Measurements from ENCODE around the gene VAMP7.
"Not testable (repeated sequence)": the region's sequence is repeated elsewhere in the genome, so short reads cannot be mapped to it uniquely, and the experiment has no call there.

Gene VAMP7

GRCh38 chrX:155881158-155881993 is at the start of gene VAMP7:
VAMP7 (plus strand) TSS chrX:155881345; CDS start chrX:155889467, 8,122 bp downstream.
- DNase-seq, result peak; percentile 29 to 62 (median 44)

DNA sequence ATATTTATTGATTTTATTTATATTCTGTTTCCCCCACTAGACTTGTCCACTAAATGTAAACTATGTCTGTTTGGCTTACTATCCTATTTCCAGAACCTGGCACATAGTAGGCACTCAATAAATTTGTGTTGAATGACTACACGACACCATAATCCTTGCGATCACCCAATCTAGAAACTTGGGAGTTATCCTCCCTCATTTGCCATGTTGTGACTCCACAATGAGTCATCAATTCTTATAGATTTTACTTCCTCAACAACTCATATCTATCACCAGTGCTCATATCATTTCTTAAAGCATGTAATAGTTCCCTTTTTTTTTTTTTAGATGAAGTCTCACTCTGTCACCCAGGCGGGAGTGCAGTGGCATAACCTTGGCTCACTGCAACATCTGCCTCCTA is 39.9 kb upstream of the VAMP7 start:
- no peak for DNase-seq

- not testable (repeated sequence) for DNase-seq
Measured at GRCh38 chrX:155851786-155852185, 29.4 kb upstream of the VAMP7 start.

GRCh38 chrX:155857561-155857960 is 23.6 kb upstream of the VAMP7 start:
- no peak for DNase-seq

- DNase-seq, result no peak
Measured at GRCh38 chrX:155864655-155865054, 16.5 kb upstream of the VAMP7 start.

GRCh38 chrX:155865193-155865592 is 16.0 kb upstream of the VAMP7 start:
- no peak for DNase-seq

DNA sequence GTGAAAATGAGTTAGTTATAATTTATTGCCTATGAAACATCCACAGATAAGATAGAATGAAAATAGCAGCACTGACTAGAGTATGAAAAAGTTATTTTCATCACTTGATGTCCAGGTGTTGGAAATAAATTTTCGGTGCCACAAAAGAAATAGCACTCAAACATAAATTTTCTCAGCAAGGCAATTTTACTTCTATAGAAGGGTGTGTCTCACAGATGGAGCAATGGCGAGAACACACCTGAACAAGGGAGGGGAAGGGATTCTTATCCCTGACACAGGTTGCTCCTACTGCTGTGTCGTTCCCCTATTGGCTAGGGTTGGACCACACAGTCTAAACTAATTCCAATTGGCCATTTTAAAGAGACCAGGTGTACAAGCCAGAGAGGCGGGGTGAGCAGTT is 13.3 kb upstream of the VAMP7 start:
- DNase-seq, result no peak

DNA sequence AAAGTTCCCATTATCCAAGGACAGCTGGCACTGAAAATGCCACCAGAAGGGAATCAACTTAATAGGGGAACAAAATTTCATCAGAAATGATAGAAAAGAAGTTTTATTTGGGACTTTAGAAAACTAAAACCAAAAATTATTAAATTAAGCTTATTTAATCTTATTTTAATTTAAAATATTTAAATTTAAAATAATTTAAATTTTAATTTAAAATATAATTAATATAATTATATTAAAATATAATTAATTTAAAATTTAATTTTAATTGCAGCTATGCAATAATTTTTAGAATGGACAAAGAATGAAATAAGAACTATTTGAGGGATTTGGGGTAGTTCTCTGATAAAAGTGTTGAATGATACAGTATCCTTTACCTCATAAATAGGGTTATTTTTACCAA is 10.2 kb upstream of the VAMP7 start:
- DNase-seq, result no peak

GRCh38 chrX:155871934-155872333 is 9.2 kb upstream of the VAMP7 start:
- no peak for DNase-seq

GRCh38 chrX:155873188-155873587 is 8.0 kb upstream of the VAMP7 start:
- no peak for DNase-seq

DNA sequence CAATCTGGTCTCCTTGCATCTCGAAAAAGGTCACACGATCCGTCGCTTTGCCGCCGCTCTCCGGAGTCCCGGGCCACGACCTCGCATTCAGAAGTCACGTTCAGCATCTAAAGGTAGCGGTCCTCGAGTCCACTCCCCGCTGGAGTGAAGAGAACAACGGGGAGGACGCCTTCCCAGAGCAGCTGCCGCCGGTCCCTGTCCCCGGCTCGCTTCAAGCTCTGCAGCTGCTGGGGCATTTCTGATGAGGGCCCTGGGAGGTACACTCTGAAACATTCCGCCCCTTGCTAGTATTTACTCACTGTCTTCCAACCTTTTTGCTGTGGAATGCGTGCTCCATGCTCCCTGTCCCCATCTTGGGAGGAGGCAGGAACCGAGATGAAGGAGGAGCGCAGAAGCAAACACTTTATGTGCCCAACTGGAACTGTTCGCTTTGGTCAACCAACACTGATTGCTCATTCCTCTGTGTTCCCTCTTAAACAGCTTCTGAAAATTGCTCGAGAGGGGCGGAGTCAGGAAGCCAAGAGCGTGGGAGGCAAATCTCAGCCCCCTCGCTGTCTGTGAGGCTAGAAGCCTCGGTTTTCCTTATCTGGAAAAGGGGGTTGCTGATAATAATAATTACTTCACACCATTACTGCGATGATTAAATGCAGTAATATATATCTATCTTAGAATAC is 6.4 kb upstream of the VAMP7 start:
- DNase-seq, result no peak

DNA sequence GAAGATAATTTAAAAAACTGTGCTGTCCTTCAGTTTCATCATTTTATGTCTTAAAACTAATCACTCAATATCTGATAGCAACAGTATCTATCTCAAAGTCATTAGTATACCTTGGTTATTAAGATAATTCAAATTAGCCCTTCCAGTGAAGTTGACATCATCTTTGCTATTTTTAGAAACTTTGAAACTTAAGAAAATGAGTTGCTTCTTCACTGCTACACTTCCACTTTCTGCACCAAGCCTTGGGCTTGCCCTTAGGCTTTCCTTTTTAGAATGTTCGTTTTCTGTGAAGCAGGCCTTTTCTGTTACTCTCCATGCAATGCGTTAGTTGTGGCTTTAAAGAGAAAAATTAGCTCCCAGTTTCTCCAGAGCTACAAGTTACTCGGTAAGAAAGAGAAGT is 4.4 kb upstream of the VAMP7 start:
- DNase-seq, result no peak

DNA sequence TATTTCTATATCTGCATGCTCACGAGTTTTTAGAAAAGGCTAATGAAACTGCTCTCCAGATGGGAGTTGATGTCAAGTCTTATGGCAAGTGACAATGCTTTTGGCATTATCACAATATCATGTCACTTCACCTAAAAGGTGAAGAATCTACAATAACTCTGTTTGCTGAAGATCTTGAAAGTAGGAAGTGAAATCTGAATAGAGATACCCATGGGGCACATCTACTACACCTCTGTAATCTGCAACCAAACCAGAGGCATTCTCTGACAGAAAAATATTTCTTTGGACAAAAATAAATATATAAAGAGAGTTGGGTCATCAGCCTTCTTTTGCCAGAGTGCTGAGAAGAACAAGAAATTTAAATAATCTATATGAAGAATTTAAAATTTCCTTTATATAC is 3.9 kb upstream of the VAMP7 start:
- DNase-seq, result no peak

GRCh38 chrX:155880586-155881157 is 473 bp upstream of the VAMP7 start:
- no peak for DNase-seq

DNA sequence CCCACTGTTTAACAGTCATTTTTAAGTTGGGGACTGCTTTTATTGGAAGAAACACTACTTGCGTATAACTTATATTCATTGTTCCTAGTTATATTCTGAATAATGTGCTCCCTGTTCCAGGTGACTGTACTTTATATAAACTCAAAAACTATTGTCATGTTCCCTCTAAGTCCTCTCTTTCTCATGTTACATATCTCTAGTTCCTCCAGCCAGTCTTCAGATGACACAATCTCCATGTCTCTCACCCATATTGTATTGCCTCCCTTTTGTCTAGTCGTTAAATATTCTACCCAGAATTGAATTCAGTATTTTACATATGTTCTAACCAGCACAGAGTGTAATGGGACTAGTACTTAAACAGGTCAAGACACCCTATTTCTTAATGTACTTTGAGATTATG is 5.3 kb downstream of the VAMP7 start:
- no peak for DNase-seq

DNA sequence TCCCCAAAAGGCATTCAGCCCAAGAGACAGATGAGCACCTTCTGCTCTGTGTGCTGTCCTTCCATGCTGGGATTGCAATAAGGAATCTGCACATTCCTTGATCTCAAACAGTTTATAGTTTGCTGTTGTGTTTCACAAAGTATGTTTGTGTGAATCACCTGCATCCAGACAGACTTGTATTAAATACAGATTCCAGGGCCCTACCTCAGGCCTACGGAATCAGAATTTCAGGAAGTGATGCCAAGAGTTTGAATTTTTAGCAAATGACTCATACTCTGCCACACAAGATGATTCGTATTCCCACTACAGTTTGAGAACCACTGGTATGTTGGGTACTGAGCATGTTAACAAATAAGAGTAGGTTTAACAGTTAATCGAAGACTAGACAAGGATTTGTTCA is 7.0 kb downstream of the VAMP7 start:
- no peak for DNase-seq

DNA sequence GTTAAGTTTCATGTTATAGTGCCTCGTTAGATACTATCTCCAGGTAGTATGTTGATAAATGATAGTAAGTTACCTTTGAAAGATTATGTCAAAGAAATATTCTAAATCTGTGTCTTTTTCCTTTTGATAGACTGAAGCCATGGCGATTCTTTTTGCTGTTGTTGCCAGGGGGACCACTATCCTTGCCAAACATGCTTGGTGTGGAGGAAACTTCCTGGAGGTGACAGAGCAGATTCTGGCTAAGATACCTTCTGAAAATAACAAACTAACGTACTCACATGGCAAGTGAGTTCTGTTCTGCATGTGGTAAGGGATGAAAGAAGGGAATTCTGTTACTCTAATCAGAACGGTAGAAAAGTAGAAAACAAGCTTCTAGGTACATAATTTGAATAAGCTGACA is 8.2 kb downstream of the VAMP7 start:
- DNase-seq, result no peak

DNA sequence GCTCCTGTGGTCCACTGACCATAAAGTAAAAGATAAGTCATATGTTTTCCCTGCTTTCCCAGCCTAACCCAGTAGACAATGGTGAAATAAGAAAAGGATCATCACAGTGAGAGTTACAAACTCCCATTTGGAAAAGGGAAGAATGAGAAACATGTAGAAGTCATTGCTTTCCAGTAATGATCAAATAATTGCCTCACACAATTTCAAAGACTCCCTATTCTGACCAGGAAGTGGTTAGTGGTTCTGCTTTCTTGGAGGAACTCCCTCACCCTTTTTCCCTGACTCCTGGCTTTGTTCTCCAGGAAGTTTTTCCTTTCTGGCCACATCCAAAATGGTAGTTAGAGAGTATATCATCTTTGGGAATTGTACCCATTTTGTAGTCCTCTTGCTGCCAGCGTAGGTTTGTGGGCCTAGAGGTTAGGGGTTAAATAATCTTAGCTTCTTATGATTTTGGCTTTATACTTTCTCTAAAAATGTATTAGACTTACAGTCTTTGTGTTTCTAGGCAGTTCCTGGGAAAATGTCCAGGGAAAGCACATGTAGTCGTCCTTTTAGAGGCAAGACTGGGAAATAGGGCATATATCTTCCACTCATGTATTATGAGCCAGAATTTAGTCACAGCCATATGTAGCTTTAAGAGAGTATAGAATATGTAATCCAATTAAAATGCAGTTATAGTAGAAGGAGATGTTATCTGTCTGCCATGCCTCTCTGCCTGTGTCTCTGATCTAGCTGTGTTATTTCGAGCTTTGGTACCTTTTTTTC is 10.5 kb downstream of the VAMP7 start:
- no peak for DNase-seq

DNA sequence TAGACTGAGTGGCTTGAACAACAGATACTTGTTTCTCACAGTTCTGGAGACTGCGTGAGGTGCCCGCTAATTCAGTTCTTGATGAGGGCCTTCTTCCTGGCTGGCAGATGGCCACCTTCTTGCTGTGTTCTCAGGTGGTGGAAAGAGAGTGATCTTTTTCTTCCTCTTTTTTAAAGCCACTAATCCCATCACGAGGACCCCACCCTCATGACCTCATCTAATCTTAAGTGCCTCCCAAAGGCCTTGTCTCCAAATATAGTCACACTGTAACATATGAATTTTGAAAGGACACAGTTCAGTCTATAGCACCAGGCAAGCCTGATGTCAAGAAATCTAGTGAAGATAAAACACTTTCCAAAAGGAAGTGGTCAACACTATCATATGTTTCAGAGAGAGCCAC is 12.4 kb downstream of the VAMP7 start:
- DNase-seq, result no peak

DNA sequence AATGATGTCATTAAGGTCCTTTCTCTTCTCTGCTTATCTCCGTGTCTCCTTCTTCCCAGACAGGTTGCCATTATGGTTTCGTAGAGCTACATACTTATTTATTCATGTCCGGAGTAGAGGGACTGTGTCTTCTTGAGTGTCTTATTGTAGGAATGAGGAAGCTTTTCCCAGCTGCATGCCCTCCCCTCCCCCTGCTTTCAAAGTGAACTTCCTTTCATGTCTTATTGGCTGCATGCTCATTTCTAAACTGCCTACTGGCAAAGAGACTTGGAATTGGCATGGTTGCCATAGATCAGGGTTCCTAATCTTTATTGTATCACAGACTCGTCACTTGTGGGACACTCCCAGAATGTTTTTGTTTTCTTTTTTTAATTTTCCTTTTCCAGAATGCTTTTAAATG is 15.4 kb downstream of the VAMP7 start:
- DNase-seq, result no peak

GRCh38 chrX:155899366-155899765 is 18.2 kb downstream of the VAMP7 start:
- no peak for DNase-seq

DNA sequence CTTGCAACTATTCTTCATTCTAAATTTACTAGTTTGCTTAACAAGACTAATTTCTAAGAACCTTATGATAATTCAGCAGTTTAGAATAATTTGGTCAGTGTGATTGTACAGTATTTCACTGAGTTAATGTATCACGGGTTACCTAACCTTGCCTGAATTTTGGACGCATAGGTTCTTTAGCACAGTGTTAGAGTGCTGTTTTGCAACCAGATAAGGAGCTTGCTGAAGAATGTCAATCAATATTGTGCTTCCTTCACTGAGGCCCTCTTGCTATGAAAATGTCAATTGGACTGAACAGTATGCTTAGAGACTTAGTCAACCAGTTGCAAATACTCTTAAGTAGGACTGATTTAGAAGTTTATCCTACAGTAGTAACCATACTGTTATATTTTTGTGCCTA is 19.6 kb downstream of the VAMP7 start:
- DNase-seq, result no peak

DNA sequence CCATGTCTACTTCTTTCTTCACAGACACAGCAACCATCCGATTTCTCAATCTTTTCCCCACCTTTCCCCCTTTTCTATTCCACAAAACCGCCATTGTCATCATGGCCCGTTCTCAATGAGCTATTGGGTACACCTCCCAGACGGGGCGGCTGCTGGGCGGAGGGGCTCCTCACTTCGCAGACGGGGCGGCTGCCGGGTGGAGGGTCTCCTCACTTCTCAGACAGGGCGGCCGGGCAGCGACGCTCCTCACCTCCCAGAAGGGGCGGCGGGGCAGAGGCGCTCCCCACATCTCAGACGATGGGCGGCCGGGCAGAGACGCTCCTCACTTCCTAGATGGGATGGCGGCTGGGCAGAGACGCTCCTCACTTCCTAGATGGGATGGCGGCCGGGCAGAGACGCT is 26.5 kb downstream of the VAMP7 start:
- DNase-seq, result not testable (repeated sequence)
